ENCODE measurements around the gene YTHDC1. TPM values are rescaled to one million over a fixed set of nuclear protein-coding genes. Genes with fewer than 3 reads are reported as not detected.
"Not testable (repeated sequence)": the region's sequence is repeated elsewhere in the genome, so short reads cannot be mapped to it uniquely, and the experiment has no call there.

Gene YTHDC1
- 69.1 TPM for polyA plus RNA-seq (2013, experiment 1 of 2)
- 72.7 TPM for polyA plus RNA-seq (2013, experiment 2 of 2)

- peak within 1 kb of the TSS; percentile 98 for H3K27ac ChIP-seq (ENCODE audit: low read depth, low read length, severe bottlenecking)
- peaks cover 3% of the 10 kb centered on the region for H3K4me1 ChIP-seq (ENCODE audit: control insufficient read depth, insufficient read depth, low read length, poor library complexity, severe bottlenecking)
- H3K4me3 ChIP-seq (ENCODE audit: extremely low read depth, insufficient read depth, low read length, poor library complexity, severe bottlenecking) = peak within 1 kb of the TSS; percentile 87
- H3K9me3 ChIP-seq (ENCODE audit: control insufficient read depth, low read length) = peaks cover 3% of the 10 kb centered on the region
- H3K36me3 ChIP-seq (ENCODE audit: control insufficient read depth, insufficient read depth, low read length) = peaks cover 13% of the 10 kb centered on the region
- WGBS, 2 experiments (ENCODE audit: insufficient coverage in 2 of 2) = 0 to 3% methylated on average over 39 to 46 of the region's 67 CpGs
Observed at GRCh38 chr4:68349649-68350360, at the start of gene YTHDC1. Gene YTHDC1 (minus strand): TSS chr4:68350090. CDS start chr4:68349753, 337 bp downstream.

GRCh38 chr4:68399306-68399705 is 49.4 kb upstream of the YTHDC1 start:
- Histone ChIP-seq H3K9me3 (ENCODE audit: control insufficient read depth, low read length) (no peaks in the 10 kb centered on the region), H3K4me1 (ENCODE audit: control insufficient read depth, insufficient read depth, low read length, poor library complexity, severe bottlenecking) (no peaks in the 10 kb centered on the region), H3K36me3 (ENCODE audit: control insufficient read depth, insufficient read depth, low read length) (no peaks in the 10 kb centered on the region), H3K27ac (ENCODE audit: low read depth, low read length, severe bottlenecking) (no peak overlapping the region), H3K4me3 (ENCODE audit: extremely low read depth, insufficient read depth, low read length, poor library complexity, severe bottlenecking) (no peak overlapping the region)
- WGBS, 2 experiments (ENCODE audit: insufficient coverage in 2 of 2) = 100% methylated on average over 1 to 2 of the region's 4 CpGs

- Histone ChIP-seq H3K36me3 (ENCODE audit: control insufficient read depth, insufficient read depth, low read length) (no peaks in the 10 kb centered on the region), H3K4me3 (ENCODE audit: extremely low read depth, insufficient read depth, low read length, poor library complexity, severe bottlenecking) (no peak overlapping the region), H3K9me3 (ENCODE audit: control insufficient read depth, low read length) (no peaks in the 10 kb centered on the region), H3K27ac (ENCODE audit: low read depth, low read length, severe bottlenecking) (no peak overlapping the region), H3K4me1 (ENCODE audit: control insufficient read depth, insufficient read depth, low read length, poor library complexity, severe bottlenecking) (no peaks in the 10 kb centered on the region)
- 88% methylated on average over 1 of the region's 1 CpG; no CpG with 5 or more reads in 1 of the 2 experiments for WGBS, 2 experiments (ENCODE audit: insufficient coverage in 2 of 2)
Observed at GRCh38 chr4:68396756-68397155, 46.9 kb upstream of the YTHDC1 start.

GRCh38 chr4:68391436-68391835 is 41.5 kb upstream of the YTHDC1 start:
- H3K4me3 ChIP-seq (ENCODE audit: extremely low read depth, insufficient read depth, low read length, poor library complexity, severe bottlenecking) = no peak overlapping the region
- H3K9me3 ChIP-seq (ENCODE audit: control insufficient read depth, low read length) = no peaks in the 10 kb centered on the region
- WGBS, 2 experiments (ENCODE audit: insufficient coverage in 2 of 2) = 0 to 60% methylated on average over 1 of the region's 3 CpGs
- H3K36me3 ChIP-seq (ENCODE audit: control insufficient read depth, insufficient read depth, low read length) = no peaks in the 10 kb centered on the region
- H3K4me1 ChIP-seq (ENCODE audit: control insufficient read depth, insufficient read depth, low read length, poor library complexity, severe bottlenecking) = peaks cover 10% of the 10 kb centered on the region
- H3K27ac ChIP-seq (ENCODE audit: low read depth, low read length, severe bottlenecking) = no peak overlapping the region

- Histone ChIP-seq H3K4me1 (ENCODE audit: control insufficient read depth, insufficient read depth, low read length, poor library complexity, severe bottlenecking) (peaks cover 10% of the 10 kb centered on the region), H3K4me3 (ENCODE audit: extremely low read depth, insufficient read depth, low read length, poor library complexity, severe bottlenecking) (no peak overlapping the region), H3K27ac (ENCODE audit: low read depth, low read length, severe bottlenecking) (no peak overlapping the region), H3K9me3 (ENCODE audit: control insufficient read depth, low read length) (no peaks in the 10 kb centered on the region), H3K36me3 (ENCODE audit: control insufficient read depth, insufficient read depth, low read length) (no peaks in the 10 kb centered on the region)
- 43 to 58% methylated on average over 1 of the region's 1 CpG for WGBS, 2 experiments (ENCODE audit: insufficient coverage in 2 of 2)
Observed at GRCh38 chr4:68390205-68390935, 40.5 kb upstream of the YTHDC1 start.

- not testable (repeated sequence) for H3K36me3 ChIP-seq (ENCODE audit: control insufficient read depth, insufficient read depth, low read length); H3K4me1 ChIP-seq (ENCODE audit: control insufficient read depth, insufficient read depth, low read length, poor library complexity, severe bottlenecking); H3K9me3 ChIP-seq (ENCODE audit: control insufficient read depth, low read length); H3K4me3 ChIP-seq (ENCODE audit: extremely low read depth, insufficient read depth, low read length, poor library complexity, severe bottlenecking); H3K27ac ChIP-seq (ENCODE audit: low read depth, low read length, severe bottlenecking)
- WGBS, 2 experiments (ENCODE audit: insufficient coverage in 2 of 2) = 66 to 79% methylated on average over 5 of the region's 6 CpGs
Observed at GRCh38 chr4:68389386-68389913, 39.6 kb upstream of the YTHDC1 start.

GRCh38 chr4:68388347-68388865 is 38.5 kb upstream of the YTHDC1 start:
- no CpG with 5 or more reads among the region's 4 CpGs for whole genome bisulfite sequencing, 2 experiments (ENCODE audit: insufficient coverage in 2 of 2)
- H3K4me1 ChIP-seq (ENCODE audit: control insufficient read depth, insufficient read depth, low read length, poor library complexity, severe bottlenecking) = peaks cover 10% of the 10 kb centered on the region
- no peak overlapping the region for H3K4me3 ChIP-seq (ENCODE audit: extremely low read depth, insufficient read depth, low read length, poor library complexity, severe bottlenecking)
- H3K36me3 ChIP-seq (ENCODE audit: control insufficient read depth, insufficient read depth, low read length) = no peaks in the 10 kb centered on the region
- H3K9me3 ChIP-seq (ENCODE audit: control insufficient read depth, low read length) = no peaks in the 10 kb centered on the region
- H3K27ac ChIP-seq (ENCODE audit: low read depth, low read length, severe bottlenecking) = no peak overlapping the region

- WGBS, 2 experiments (ENCODE audit: insufficient coverage in 2 of 2) = 100% methylated on average over 1 of the region's 2 CpGs
- Histone ChIP-seq H3K27ac (ENCODE audit: low read depth, low read length, severe bottlenecking) (no peak overlapping the region), H3K4me3 (ENCODE audit: extremely low read depth, insufficient read depth, low read length, poor library complexity, severe bottlenecking) (no peak overlapping the region), H3K4me1 (ENCODE audit: control insufficient read depth, insufficient read depth, low read length, poor library complexity, severe bottlenecking) (peaks cover 5% of the 10 kb centered on the region), H3K36me3 (ENCODE audit: control insufficient read depth, insufficient read depth, low read length) (no peaks in the 10 kb centered on the region), H3K9me3 (ENCODE audit: control insufficient read depth, low read length) (no peaks in the 10 kb centered on the region)
Observed at GRCh38 chr4:68385267-68385666, 35.4 kb upstream of the YTHDC1 start.

GRCh38 chr4:68383115-68383514 is 33.2 kb upstream of the YTHDC1 start:
- 50 to 67% methylated on average over 2 to 3 of the region's 3 CpGs for WGBS, 2 experiments (ENCODE audit: insufficient coverage in 2 of 2)
- no peaks in the 10 kb centered on the region for H3K9me3 ChIP-seq (ENCODE audit: control insufficient read depth, low read length)
- no peak overlapping the region for H3K4me3 ChIP-seq (ENCODE audit: extremely low read depth, insufficient read depth, low read length, poor library complexity, severe bottlenecking)
- no peak overlapping the region for H3K27ac ChIP-seq (ENCODE audit: low read depth, low read length, severe bottlenecking)
- peaks cover 2% of the 10 kb centered on the region for H3K4me1 ChIP-seq (ENCODE audit: control insufficient read depth, insufficient read depth, low read length, poor library complexity, severe bottlenecking)
- H3K36me3 ChIP-seq (ENCODE audit: control insufficient read depth, insufficient read depth, low read length) = no peaks in the 10 kb centered on the region

- 100% methylated on average over 1 of the region's 5 CpGs; no CpG with 5 or more reads in 1 of the 2 experiments for WGBS, 2 experiments (ENCODE audit: insufficient coverage in 2 of 2)
- Histone ChIP-seq H3K9me3 (ENCODE audit: control insufficient read depth, low read length) (no peaks in the 10 kb centered on the region), H3K27ac (ENCODE audit: low read depth, low read length, severe bottlenecking) (no peak overlapping the region), H3K4me1 (ENCODE audit: control insufficient read depth, insufficient read depth, low read length, poor library complexity, severe bottlenecking) (peaks cover 3% of the 10 kb centered on the region), H3K4me3 (ENCODE audit: extremely low read depth, insufficient read depth, low read length, poor library complexity, severe bottlenecking) (no peak overlapping the region), H3K36me3 (ENCODE audit: control insufficient read depth, insufficient read depth, low read length) (no peaks in the 10 kb centered on the region)
Observed at GRCh38 chr4:68378226-68378625, 28.3 kb upstream of the YTHDC1 start.

Data from mesodermal cell (in vitro differentiated cells).